Measurements from ENCODE around the gene SENP3. TPM values are rescaled to one million over a fixed set of nuclear protein-coding genes. Genes with fewer than 3 reads are reported as not detected.

The SENP3 gene
- total and polyA plus RNA-seq, 2 of the 13 experiments (the other 11 are each of a cell fraction or from before 2014, with no cell fraction given): 55.8 to 75.4 TPM

DNA sequence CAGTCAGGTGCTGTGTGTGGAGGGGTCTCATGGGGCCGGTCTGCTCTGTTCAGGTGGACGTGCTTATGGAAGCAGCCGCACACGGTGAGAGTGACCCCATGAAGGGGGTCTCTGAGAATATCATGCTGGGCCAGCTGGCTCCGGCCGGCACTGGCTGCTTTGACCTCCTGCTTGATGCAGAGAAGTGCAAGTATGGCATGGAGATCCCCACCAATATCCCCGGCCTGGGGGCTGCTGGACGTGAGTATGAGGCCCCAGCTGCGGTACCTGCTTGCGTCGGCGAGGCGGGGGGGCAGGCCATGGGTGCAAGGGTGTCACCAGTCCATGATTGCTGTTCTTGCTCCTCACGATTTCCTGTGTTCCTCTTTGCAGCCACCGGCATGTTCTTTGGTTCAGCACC lies 49.6 kb upstream of the SENP3 start:
- H3K4me2 ChIP-seq (ENCODE audit: low read depth, low read length): no peak overlapping the region
- H3K36me3 ChIP-seq (replicated peaks in 1 of 2; ENCODE audit: control insufficient read depth in 1 of 2, insufficient read depth in 2 of 2, low read length in 2 of 2): peaks cover 34 to 62% of the 10 kb centered on the region in 2 experiments
- 97% methylated on average over 9 of the region's 15 CpGs for WGBS (ENCODE audit: low lambda C conversion rate)
- CTCF ChIA-PET (ENCODE audit: low intra/inter-chr PET ratio, low total read pairs): no interaction called here
- no peak for DNase-seq (ENCODE audit: low spot score)
- no peaks in the 10 kb centered on the region for H3K79me2 ChIP-seq (ENCODE audit: insufficient read depth, low read length)
- H2AFZ ChIP-seq (ENCODE audit: low read length): no peak overlapping the region
- H3K27me3 ChIP-seq (ENCODE audit: control insufficient read depth in 1 of 2, insufficient read depth in 2 of 2, low read length in 2 of 2): no peaks in the 10 kb centered on the region
- H3K4me1 ChIP-seq (ENCODE audit: insufficient read depth, low read length): peaks cover 5% of the 10 kb centered on the region
- no peak; the same call in 2 of the 3 replicates for ATAC-seq
- H3K4me3 ChIP-seq (replicated peaks in 1 of 3; ENCODE audit: insufficient read depth in 1 of 3, low read depth in 2 of 3, low read length in 3 of 3): no peak overlapping the region
- no peak for FAIRE-seq
- intact Hi-C loops (cut with micrococcal nuclease; ENCODE audit: unreplicated experiment) (no loop called here), in situ Hi-C loops (cut with HindIII; ENCODE audit: extremely low pct_ligation_motif_present, low pct_unique_long_range_greater_than_20kb) (loop anchor here (5.0 kb wide), 1 partner anchor 45 kb away; the partner anchor contains the start of gene TNFSF13)
- no peak overlapping the region for H3K9ac ChIP-seq (ENCODE audit: insufficient read depth, low read depth, low read length)
- POLR2A ChIA-PET: no interaction called here
- BruUV-seq (replicated peaks): no TSS peak
- no peaks in the 10 kb centered on the region for H3K9me3 ChIP-seq (ENCODE audit: low read length)
- no peaks in the 10 kb centered on the region for H4K20me1 ChIP-seq (ENCODE audit: insufficient read depth, low read length)
- H3K27ac ChIP-seq (ENCODE audit: extremely low read length, insufficient read depth, low read length): no peak overlapping the region
- no peak for TF ChIP-seq POLR2AphosphoS5 (IDR thresholded peaks at IDR 0.05; ENCODE audit: low read depth, low read length)
- TF ChIP-seq ZBTB1 (CRISPR knock-in tag; IDR thresholded peaks at IDR 0.05; ENCODE audit: borderline replicate concordance): no peak
- no peak for TF ChIP-seq ZNF766 (CRISPR knock-in tag; IDR thresholded peaks at IDR 0.05; ENCODE audit: borderline replicate concordance)
- no peak for TF ChIP-seq REPIN1 (CRISPR knock-in tag; IDR thresholded peaks at IDR 0.05; ENCODE audit: borderline replicate concordance, low read depth)
- peak; percentile 67 for TF ChIP-seq AGO2 (optimal IDR thresholded peaks at IDR 0.05; ENCODE audit: low read depth, low read length)
- TF ChIP-seq GLMP (CRISPR knock-in tag; IDR thresholded peaks at IDR 0.05; ENCODE audit: borderline replicate concordance): no peak
- TF ChIP-seq, protein P1, sequence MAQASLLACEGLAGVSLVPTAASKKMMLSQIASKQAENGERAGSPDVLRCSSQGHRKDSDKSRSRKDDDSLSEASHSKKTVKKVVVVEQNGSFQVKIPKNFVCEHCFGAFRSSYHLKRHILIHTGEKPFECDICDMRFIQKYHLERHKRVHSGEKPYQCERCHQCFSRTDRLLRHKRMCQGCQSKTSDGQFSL (CRISPR knock-in tag; IDR thresholded peaks at IDR 0.05): 0 out of 2 replicates have a peak, but pooled peaks have one; percentile 27
- TF ChIP-seq ZNF263 (CRISPR knock-in tag; IDR thresholded peaks at IDR 0.05): no peak
